KG1 (cell line): ENCODE data around the gene ITGA1.
"Not testable (repeated sequence)": the region's sequence is repeated elsewhere in the genome, so short reads cannot be mapped to it uniquely, and the experiment has no call there.

Source experiments
- DNase-seq: peaks from one replicate; lab custom pipeline; 2025; lab: John Stamatoyannopoulos, UW

Gene ITGA1

GRCh38 chr5:52831786-52832511 lies 44.2 kb downstream of the ITGA1 start:
- DNase-seq, result no peak

GRCh38 chr5:52834320-52834719 lies 46.6 kb downstream of the ITGA1 start:
- DNase-seq, result no peak

- DNase-seq, result no peak
Observed at GRCh38 chr5:52837068-52837467, 49.4 kb downstream of the ITGA1 start.

GRCh38 chr5:52837591-52838001 lies 49.9 kb downstream of the ITGA1 start:
- DNase-seq, result no peak

DNA sequence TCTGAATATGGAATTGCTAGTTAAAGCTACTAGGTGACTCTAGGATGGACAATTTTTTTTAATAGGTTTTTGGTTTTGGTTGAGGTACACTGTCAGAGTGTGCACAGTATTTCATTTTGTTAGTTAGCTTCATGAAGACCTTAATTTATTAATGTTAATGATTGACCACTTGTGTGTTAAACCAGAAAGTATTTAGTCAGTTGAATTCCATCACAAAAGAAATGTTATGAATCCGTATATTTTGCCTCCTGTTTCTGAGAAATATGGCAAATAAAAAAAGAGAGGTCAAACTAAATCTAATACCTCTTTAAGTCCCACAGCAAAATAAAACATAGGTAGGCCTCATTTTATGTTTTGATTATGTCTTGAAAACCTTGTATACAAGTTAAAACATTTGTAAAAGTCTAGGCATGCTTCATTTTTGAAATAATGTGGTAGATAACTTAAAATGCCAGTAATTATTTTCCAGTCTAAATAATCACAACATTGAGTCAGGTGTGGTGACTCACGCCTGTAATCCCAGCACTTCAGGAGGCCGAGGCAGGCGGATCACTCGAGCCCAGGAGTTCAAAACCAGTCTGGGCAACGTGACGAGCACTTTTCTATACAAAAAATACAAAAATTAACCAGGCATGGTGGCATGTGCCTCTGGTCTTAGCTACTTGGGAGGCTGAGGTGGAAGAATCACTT lies 50.8 kb downstream of the ITGA1 start:
- DNase-seq, result no peak

GRCh38 chr5:52839285-52839684 lies 51.6 kb downstream of the ITGA1 start:
- DNase-seq, result no peak

DNA sequence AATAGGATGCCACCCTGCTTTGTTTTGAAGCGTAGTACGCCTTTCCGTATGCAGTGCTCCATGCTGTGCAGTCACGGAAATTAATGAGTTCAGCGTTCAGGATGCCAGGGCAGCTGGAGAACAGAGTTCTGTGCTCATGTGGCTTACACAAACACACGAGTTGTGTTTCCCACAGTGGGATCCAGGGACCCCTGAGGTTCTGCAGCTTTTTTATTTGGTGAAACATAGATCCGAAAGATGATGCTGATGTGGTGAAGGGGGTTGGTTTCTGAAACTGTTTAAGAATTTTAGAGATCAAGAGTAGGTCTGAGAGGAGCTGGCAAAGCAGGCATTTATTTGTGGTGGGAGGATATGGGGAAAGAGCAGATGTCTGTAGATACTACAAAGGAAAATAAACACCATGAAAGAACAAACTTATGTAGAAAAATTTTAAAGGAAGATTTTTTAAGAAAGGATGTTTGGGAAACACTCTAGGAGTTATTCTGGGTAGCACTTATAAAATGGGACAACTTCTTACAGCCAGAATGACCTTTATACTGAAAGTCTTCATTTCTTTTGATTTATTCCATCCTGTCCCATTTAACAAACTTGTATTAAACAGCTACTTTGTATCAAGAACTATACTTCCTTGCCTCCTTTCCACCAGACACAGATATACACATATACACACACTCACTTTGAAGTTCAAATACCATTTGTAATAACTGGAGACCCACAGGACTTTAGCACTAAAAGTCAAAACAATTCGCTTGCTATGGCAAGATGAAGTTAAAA lies 52.7 kb downstream of the ITGA1 start:
- no peak for DNase-seq

DNA sequence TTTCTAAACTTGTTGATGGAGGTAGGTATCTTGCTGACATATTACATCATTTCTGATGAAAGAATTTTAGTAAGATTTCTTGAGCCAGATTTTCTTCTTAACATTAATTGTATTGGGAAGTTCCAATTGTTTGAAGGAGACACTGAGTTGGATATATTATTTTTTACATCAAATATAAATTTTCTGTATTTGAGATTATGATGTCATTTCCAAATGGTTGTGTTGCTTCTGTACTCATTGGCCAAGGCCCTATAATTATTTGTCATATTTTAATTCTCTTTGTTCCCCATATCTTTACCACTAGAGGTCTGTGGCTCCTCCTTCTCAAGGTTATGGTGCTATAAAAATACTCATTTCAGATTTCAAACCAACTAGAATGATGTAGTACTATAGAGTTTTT lies 53.4 kb downstream of the ITGA1 start:
- no peak for DNase-seq

- DNase-seq, result no peak
Observed at GRCh38 chr5:52842111-52842510, 54.4 kb downstream of the ITGA1 start.

DNA sequence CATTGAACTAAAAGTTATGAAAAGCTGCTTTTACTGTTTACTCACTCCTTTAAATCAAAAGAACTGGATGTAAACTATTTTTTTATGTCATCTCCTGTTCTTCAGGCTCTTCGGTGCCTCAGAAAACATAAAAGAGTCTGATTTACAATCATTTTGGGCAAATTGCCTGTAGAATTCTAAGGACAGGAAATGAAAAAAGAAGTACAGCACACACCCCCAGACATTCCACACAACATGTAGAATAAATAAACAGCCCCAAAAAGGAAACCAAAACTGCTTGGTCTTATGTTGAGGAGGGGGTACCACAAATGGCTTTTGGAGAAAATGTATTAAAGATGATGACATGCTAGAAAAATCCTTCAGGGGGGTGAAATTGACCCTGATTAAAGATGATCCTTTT lies 57.2 kb downstream of the ITGA1 start:
- no peak for DNase-seq

DNA sequence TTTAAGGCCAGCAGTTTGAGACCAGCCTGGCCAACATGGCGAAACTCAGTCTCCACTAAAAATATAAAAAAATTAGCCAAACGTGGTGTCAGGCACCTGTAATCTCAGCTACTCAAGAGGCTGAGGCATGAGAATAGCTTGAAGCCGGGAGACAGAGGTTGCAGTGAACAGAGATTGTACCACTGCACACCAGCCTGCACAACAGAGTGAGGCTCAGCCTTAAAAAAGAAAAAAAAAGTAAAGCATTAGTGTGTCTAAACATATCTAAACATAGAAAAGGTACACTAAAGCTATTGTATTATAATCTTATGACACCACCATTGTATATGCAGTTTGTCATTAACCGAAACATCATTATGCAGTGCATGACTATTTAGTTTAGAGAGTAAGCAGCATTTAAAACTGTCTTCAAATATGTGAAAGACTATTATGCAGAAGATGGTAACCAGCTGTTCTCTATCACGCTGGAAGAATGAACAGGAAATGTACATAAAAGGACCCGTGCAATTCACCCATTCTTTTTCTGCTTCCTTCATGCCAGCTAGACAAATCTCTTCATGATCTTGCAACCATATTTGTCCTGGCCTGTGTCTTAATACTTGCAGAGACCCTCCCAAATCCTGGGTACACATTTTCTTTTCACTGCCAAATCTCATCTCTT lies 58.6 kb downstream of the ITGA1 start:
- no peak for DNase-seq

GRCh38 chr5:52848688-52849087 lies 61.0 kb downstream of the ITGA1 start:
- not testable (repeated sequence) for DNase-seq

- no peak for DNase-seq
Observed at GRCh38 chr5:52849544-52849943, 61.8 kb downstream of the ITGA1 start.

DNA sequence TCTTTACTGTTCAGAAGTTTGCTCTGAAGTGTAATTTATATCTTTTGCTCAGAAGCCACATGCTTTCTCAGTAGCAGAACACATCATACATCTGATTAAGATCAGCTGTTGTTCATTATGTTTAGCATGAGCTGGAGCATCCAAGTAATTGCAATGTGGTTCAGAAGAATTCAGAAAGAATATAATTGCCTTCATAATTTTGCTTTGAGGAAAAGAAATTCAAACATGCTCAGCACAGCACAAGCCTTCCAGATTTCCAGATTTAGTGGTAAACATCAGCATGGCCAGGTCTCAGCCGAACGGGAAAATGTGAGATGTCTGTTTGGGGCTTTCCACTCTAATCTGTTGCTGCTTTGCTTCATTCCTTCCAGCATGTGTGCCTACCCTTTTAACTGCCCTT lies 65.9 kb downstream of the ITGA1 start:
- no peak for DNase-seq

DNA sequence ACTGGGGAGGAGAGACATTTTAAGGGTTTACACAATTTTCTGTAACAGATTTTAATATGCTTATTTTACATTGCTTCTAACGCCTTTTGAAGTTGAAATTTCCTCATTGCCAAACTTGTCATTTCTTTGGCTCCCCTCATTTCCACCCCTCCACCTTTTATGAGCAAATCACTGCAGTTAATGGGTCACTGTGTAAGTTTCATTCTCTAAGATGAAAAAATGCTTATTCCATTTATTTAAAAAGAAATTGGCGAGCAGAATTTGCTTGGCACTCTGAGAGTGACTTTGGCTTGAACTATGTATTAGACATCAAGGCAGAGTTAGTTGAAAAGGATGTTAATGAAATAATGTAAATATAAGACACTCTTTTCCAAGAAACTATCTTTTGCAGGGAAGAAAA lies 66.6 kb downstream of the ITGA1 start:
- no peak for DNase-seq

- DNase-seq, result no peak
Observed at GRCh38 chr5:52854949-52855348, 67.2 kb downstream of the ITGA1 start.

- DNase-seq, result no peak
Observed at GRCh38 chr5:52856564-52856963, 68.8 kb downstream of the ITGA1 start.

- DNase-seq, result no peak
Observed at GRCh38 chr5:52859628-52860027, 71.9 kb downstream of the ITGA1 start.

- no peak for DNase-seq
Observed at GRCh38 chr5:52861368-52861767, 73.7 kb downstream of the ITGA1 start.

GRCh38 chr5:52863715-52864290 lies 76.1 kb downstream of the ITGA1 start:
- no peak for DNase-seq

DNA sequence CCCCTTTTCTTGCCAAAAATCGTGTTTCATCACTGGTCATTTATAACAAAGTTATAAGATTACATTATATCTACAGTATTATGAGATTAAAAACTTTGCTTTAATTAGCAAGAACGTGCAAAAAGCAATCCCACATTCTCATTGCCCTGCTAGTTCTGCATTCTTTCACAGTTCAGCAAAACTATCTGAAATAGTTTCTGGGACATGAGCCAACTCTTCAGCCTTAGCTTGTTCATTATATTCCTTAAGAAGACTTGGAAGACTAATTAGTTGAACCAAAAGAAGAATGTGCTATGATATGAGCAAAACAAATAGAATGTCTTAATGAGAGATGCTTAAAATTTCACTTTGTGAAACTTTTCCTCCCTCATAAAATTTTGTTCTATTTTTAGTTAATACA lies 76.7 kb downstream of the ITGA1 start:
- DNase-seq, result no peak

GRCh38 chr5:52864884-52865283 lies 77.2 kb downstream of the ITGA1 start:
- no peak for DNase-seq
